LNCaP clone FGC (cell line): ENCODE results near the gene NMU.
"Not testable (repeated sequence)": the region's sequence is repeated elsewhere in the genome, so short reads cannot be mapped to it uniquely, and the experiment has no call there.

Experiments
- DNase-seq: peaks from one replicate; pipeline ENCODE4 v3.0.0-alpha.2; 2011; ENCODE audit warnings: low read depth
- H3K4me3 ChIP-seq: 2 replicates; pipeline ENCODE4 v1.5.1; 2011; ENCODE audit warnings: mild to moderate bottlenecking, low read depth, low read length, control low read depth
- CTCF ChIP-seq: IDR thresholded peaks from 2 replicates; pipeline ENCODE4 v1.5.1; 2012; ENCODE audit warnings: mild to moderate bottlenecking; ENCODE audit not compliant: control insufficient read depth, insufficient read depth; ENCODE audit errors: extremely low read depth

Gene NMU

GRCh38 chr4:55571806-55572205, 64.3 kb downstream of the NMU start:
- no peak overlapping the region for H3K4me3 ChIP-seq
- DNase-seq, result no peak
- TF ChIP-seq CTCF, result no peak

GRCh38 chr4:55568905-55569504, 67.1 kb downstream of the NMU start:
- no peak overlapping the region for H3K4me3 ChIP-seq
- TF ChIP-seq CTCF, result no peak
- DNase-seq, result peak; percentile 32

- no peak for TF ChIP-seq CTCF
- no peak for DNase-seq
- H3K4me3 ChIP-seq, result no peak overlapping the region
Measured at GRCh38 chr4:55561889-55562288, 74.2 kb downstream of the NMU start.

GRCh38 chr4:55560096-55560495, 76.0 kb downstream of the NMU start:
- no peak for DNase-seq
- TF ChIP-seq CTCF, result no peak
- no peak overlapping the region for H3K4me3 ChIP-seq

GRCh38 chr4:55554453-55555030, 81.6 kb downstream of the NMU start:
- H3K4me3 ChIP-seq, result no peak overlapping the region
- DNase-seq, result no peak
- TF ChIP-seq CTCF, result peak; percentile 54

- H3K4me3 ChIP-seq, result no peak overlapping the region
- DNase-seq, result no peak
- TF ChIP-seq CTCF, result no peak
Measured at GRCh38 chr4:55553441-55554201, 82.5 kb downstream of the NMU start.

GRCh38 chr4:55551964-55552363, 84.1 kb downstream of the NMU start:
- H3K4me3 ChIP-seq, DNase-seq: not testable (repeated sequence)
